GM21723 (cell line): Measurements from ENCODE around the gene DUS1L.

Experiments used
- ATAC-seq: cut with Tn5 transposase; IDR thresholded peaks from one replicate; pipeline ENCODE4 v1.9.1; 2021; ENCODE audit warnings: mild to moderate bottlenecking, moderate library complexity; ENCODE audit not compliant: unreplicated experiment

DUS1L gene

GRCh38 chr17:82088838-82089722 is 23.5 kb upstream of the DUS1L start:
- ATAC-seq, result no peak

DNA sequence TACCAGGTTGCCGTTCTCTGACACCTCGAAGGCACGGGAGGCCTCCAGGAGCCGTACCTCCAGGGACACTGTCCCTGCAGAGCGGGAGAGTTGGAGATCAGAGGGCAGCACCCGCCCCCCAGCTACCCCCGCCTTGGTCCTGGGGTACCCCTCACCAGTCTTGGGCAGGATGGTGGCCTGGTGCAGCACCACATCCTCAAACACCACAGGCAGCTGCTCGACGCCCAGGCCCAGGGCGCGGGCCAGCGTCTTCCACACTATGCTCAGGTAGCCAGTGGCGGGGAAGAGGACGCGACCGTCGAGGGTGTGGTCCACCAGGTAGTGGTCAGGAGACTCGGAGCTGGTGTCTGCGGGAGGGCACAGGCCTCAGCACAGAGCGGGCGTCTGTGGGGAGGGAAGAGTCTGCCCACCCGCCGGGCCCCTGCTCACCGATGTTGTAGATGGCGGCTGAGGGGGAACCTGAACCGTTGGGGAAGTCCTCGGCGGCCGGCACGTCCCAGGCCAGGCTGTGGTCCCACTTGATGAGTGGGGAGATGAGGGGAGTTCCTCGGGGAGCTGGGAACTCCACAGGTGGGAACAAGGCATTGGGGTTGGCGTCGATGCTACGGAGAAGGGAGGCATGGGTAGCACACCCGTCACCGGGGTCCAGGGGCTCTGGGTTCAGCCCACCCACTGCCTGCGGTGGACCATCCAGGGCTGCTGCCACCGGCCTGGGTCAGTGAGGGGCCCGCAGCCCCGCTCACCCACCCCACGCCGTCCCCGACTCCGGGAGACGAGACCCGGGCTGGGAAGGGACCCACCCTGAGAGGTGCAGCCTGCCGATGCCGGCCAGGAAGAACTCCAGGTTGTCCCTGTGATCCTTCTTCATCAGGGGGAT is 22.6 kb upstream of the DUS1L start:
- no peak for ATAC-seq

- no peak for ATAC-seq
These were observed 21.6 kb upstream of the DUS1L start for GRCh38 chr17:82086941-82087906.

DNA sequence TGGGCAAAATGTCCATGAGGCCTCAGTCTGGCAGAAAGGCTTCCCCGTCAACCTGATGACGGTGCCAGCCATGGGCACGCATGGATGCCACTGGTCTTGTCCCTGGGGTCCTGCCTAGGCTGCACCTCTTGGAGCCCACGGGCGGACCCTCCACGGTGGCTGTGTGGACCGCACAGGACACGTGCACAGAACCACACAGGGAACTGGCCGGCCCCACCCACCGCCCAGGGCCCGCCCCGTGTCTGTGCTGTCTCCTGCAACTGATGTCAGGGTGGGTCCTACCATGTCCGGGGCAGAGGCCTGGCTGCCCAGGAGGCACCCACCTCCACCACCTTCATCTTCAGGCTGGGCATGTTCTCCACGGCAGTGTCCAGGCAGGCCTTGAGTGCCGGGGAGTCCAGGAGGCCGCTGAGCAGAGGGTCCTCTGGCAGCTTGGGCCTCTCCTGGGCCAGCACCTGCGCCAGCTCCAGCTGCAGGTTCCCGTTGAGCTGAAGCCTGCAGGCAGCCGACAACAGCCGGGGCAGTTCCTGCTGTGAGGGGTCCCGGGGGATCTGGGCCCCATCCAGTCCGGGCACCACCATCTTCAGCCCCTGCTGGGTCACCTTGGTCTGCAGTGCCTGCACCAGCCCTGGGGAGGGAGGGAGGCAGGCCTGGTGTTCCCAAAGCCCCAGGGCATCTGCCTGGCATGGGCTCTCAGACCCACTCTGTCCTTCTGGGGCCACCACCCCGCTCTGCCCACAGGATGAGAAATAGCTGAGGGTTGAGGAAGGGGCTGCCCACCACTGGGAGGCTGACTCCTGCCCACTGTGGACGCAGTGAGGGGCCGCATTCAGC is 20.5 kb upstream of the DUS1L start:
- ATAC-seq, result no peak

DNA sequence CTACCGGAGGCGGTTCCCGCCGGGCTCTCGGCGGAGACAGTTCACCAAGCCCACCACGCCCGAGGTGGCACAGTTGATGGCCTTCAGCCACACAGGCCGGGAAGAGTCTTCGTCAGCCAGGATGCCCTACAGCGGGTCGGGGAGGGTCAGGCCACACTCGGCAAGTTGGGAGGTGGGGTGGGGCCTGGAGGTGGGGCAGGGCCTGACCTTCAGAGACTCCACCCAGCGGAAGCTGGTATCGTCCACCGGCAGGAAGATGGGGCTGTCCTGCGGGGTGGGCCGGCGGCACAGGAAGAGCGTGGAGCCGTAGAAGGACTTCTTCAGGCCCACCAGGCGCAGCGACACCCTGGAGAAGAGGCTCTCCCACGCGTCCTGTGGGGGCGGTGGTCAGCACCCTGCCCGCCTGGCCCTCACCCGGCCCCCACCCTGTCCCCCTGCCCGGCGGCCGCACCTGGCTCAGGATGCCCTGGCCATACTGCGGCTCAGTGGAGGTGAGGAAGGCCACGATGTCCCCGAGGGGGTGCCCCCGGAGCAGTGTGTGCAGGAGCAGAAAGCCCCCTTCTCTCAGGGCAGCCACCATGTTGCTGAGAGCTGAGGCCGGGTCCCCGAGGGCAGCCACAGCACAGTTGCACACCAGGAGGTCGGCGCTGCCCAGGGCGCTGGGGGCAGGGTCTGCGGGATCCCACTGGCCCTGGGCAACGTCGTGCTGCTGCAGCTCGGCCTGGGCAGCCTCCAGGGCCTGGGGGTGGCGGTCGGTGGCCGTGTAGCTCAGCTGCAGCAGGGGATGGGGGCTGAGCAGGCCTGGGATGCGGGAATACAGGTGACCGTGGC is 19.6 kb upstream of the DUS1L start:
- no peak for ATAC-seq

- no peak for ATAC-seq
These were observed 18.9 kb upstream of the DUS1L start for GRCh38 chr17:82084373-82085030.

DNA sequence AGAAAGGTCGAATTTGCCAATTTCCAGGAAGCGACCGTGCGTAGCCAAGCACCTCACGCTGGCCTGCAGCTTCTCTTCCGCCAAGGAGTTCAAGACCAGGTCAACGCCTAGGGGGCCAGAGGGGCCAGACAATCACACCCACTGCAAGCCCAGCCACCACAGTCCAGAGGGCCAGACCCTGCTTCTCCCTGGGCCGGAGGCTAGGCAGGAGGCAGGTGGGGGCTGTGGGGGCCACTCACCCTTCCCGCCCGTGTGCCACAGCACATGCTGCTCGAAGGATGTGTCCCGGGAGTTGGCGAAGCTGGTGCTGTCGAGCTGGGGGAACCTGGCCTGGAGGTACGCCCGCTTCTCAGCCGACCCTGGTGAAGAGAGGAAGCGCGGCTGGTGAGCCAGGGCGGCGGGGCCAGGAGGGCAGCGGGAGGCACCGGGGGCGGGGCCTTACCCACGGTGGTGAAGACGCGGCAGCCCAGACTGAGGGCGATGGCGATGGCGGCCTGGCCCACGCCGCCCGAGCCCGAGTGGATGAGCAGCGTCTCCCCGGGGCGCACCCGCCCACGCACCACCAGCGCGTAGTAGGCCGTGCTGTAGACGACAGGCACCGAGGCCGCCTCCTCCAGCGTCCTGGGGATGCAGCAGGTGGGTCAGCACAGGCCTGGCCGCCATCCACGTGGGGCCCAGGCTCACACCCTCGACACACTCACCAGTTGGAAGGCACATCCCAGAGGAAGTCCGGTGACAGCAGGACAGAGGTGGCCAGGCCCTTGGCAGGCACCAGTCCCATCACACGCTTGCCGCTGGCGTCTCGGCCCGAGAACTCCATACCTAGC is 18.1 kb upstream of the DUS1L start:
- ATAC-seq, result no peak

- no peak for ATAC-seq
These were observed 17.4 kb upstream of the DUS1L start for GRCh38 chr17:82083009-82083408.

GRCh38 chr17:82082456-82082855 is 16.9 kb upstream of the DUS1L start:
- ATAC-seq, result no peak

DNA sequence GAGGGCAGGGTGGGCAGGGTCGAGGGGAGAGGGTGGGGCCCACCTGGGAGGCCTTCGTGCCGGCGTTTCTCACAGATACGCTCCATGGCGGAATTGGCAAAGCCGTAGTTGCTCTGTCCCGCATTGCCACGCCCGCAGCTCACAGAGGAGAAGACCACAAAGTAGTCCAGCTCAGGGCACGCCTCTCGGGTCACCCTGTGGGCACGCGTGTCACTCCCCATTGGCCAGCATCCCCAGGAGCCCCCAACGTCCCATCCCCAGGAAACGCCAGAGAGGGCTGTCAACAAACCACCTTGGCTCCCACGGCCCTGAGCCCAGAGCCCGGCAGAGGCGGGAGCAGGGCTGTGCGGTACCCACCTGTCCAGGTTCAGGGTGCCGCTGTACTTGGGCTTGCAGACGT is 16.4 kb upstream of the DUS1L start:
- ATAC-seq, result no peak

DNA sequence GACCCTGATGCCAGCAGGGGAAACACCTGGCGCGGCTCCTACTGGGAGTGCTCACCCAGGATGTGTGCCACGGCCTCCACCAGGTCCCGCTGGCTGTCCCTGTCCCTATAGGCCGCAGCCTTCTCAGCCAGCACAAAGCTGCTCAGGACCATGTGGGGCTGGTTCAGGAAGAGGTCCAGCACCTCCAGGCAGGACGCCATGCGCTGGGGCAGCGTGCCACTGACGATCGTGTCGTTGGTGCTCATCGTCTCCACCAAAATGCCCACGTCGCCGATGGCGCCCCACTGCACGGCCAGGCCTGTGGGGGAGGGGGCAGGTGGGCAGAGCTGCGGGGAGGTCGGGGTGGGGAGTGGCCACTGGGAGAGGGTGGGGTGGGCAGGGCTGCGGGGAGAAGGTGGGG is 15.9 kb upstream of the DUS1L start:
- ATAC-seq, result no peak

GRCh38 chr17:82080789-82081464 is 15.3 kb upstream of the DUS1L start:
- ATAC-seq, result no peak

GRCh38 chr17:82080048-82080788 is 14.6 kb upstream of the DUS1L start:
- no peak for ATAC-seq

DNA sequence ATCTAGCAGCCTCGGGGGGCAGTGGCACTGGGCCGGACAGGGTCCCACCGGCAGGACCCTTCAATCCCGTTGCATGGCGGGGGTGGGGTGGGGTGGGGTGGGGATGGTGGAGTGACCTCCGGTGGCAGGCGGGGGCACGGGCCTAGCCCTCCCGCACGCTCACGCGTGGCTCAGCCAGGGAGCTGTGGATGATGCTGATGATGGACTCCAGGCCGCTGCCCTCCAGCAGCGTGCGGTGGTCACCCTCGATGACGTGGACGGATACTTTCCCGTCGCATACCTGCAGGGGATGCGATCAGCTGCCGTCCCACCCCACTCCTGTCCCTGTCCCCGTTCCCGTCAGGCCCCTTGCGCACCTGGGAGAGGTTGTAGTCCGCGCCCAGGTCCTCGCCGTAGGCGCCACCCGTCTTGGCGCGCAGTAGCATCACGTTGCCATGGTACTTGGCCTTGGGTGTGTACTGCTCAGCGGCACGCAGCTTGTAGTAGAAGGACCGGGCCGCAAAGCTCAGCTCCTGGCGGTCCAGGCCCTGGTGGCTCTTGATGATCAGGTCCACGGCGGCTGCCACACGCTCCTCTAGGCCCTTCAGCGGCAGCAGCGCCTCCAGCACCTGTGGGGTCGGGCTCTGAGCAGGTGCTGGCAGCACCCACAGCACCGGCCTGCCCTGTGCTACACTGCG is 13.5 kb upstream of the DUS1L start:
- ATAC-seq, result no peak

GRCh38 chr17:82078433-82078832 is 12.8 kb upstream of the DUS1L start:
- no peak for ATAC-seq
